ENCODE measurements around the gene FTSJ3.

The FTSJ3 gene

DNA sequence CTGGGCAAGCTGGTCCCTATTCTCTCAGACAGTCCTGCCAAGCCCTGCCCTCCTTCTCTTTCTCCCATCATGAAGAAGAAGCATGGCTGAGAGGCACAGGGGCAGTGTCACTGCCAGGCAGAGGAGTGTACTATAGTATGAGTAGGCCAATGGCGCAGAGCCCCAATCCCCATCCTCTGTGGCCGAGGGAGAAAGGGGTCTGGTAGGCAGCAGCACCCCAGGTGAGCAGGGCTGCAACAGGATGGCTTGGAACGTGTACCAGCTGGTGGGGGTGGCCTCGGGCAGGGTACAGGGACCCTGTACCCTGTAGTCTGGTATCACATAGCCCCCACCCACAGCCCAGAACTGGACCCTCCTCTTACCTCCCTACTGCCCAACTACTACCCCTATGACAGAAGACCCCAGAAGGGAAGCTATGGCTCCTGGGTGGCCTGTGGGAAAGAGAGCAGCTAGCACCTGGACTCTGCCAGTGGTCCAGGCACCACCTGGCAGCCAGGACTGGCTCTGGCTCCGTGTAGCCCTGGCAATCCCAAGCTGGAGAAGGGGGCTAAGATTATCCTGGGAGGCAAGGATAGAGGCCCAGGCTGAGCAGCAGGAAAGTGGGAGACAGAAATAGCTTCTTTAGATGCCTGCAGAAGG, 10.6 kb upstream of the FTSJ3 start:
- Histone ChIP-seq H3K27ac (no peak overlapping the region), H3K4me3 (ENCODE audit: low read depth in 1 of 2, low read length in 1 of 2) (no peak overlapping the region), H3K27me3 (no peaks in the 10 kb centered on the region), H3K36me3 (peaks cover 39% of the 10 kb centered on the region), H3K9me3 (no peaks in the 10 kb centered on the region), H3K4me1 (ENCODE audit: control insufficient read depth in 1 of 2, insufficient read depth in 1 of 2, low read depth in 1 of 2, low read length in 1 of 2) (peaks cover 48% of the 10 kb centered on the region in 2 experiments)
- TF ChIP-seq, protein P1, sequence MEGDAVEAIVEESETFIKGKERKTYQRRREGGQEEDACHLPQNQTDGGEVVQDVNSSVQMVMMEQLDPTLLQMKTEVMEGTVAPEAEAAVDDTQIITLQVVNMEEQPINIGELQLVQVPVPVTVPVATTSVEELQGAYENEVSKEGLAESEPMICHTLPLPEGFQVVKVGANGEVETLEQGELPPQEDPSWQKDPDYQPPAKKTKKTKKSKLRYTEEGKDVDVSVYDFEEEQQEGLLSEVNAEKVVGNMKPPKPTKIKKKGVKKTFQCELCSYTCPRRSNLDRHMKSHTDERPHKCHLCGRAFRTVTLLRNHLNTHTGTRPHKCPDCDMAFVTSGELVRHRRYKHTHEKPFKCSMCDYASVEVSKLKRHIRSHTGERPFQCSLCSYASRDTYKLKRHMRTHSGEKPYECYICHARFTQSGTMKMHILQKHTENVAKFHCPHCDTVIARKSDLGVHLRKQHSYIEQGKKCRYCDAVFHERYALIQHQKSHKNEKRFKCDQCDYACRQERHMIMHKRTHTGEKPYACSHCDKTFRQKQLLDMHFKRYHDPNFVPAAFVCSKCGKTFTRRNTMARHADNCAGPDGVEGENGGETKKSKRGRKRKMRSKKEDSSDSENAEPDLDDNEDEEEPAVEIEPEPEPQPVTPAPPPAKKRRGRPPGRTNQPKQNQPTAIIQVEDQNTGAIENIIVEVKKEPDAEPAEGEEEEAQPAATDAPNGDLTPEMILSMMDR (IDR thresholded peaks at IDR 0.05): no peak

DNA sequence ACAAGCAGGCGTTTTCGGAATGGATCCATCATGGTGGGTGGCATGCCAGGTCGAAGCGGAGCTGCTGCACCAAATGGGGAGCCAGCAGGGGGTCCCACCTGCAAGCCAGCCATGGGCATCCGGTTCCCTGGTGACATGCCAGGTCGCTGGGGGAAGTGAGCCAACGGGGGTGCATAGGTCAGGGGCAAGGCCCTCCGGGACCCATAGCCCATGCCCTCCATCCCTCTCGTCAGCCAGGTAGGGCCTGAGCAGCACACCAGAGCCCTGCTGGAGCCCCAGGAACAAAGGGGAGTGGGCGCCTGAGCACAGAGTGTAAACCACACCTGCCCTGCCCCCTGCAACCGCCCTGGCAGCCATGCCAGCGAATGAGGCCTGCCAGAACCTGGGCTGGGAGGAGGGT, 10.0 kb upstream of the FTSJ3 start:
- Histone ChIP-seq H3K4me3 (ENCODE audit: low read depth in 1 of 2, low read length in 1 of 2) (no peak overlapping the region), H3K9me3 (no peaks in the 10 kb centered on the region), H3K27me3 (no peaks in the 10 kb centered on the region), H3K27ac (no peak overlapping the region), H3K4me1 (ENCODE audit: control insufficient read depth in 1 of 2, insufficient read depth in 1 of 2, low read depth in 1 of 2, low read length in 1 of 2) (peaks cover 46 to 48% of the 10 kb centered on the region in 2 experiments), H3K36me3 (peaks cover 45% of the 10 kb centered on the region)
- TF ChIP-seq, protein P1 (IDR thresholded peaks at IDR 0.05): no peak

DNA sequence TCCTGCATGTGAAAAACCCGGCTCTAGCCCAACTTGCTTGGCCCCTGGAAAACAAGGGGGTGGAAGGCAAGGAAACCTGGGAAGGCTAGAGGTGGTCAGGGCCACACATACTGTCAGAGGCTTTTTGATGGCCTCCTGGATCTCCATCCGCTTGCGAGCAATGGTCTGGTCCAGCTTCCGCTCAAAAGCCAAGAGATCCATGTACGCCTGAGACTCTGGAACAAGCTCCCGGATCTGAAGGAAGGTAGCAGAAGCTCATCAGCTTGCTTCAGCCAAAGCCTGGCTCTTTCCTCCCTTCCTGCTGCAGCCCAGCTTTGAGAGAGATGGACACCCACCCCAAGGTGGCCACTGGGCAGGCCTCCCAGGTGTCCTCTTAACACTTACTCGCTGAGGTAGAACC, 9.3 kb upstream of the FTSJ3 start:
- Histone ChIP-seq H3K27ac (no peak overlapping the region), H3K4me1 (ENCODE audit: control insufficient read depth in 1 of 2, insufficient read depth in 1 of 2, low read depth in 1 of 2, low read length in 1 of 2) (peaks cover 43 to 44% of the 10 kb centered on the region in 2 experiments), H3K9me3 (no peaks in the 10 kb centered on the region), H3K36me3 (peaks cover 52% of the 10 kb centered on the region), H3K27me3 (no peaks in the 10 kb centered on the region), H3K4me3 (ENCODE audit: low read depth in 1 of 2, low read length in 1 of 2) (no peak overlapping the region)
- TF ChIP-seq, protein P1 (IDR thresholded peaks at IDR 0.05): no peak

DNA sequence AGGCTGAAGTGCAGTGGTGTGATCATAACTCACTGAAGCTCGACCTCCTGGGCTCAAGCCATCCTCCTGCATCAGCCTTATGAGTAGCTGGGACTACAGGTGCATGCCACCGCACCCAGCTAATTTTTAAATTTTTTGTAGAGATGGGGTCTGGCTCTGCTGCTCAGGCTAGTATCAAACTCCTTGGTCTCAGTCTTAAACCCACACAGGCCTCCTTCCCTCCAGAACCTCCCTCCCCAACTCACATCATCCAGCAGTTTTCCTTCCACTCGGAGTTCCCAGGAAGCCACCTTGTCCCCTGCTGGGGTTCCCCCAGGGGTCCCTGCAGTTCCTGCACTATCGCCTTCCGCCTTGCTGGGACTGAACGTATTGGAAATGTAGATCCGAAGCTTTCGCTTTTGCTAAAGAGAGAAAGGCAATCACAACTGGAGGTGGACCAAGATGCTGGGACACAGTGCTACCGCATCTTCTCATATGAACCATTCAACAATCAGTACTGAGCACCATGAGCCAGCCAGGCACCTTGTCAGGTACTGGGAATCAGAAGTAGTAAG, 7.8 kb upstream of the FTSJ3 start:
- no peaks in the 10 kb centered on the region for H3K9me3 ChIP-seq
- no peaks in the 10 kb centered on the region for H3K27me3 ChIP-seq
- TF ChIP-seq, protein P1 (IDR thresholded peaks at IDR 0.05): no peak
- no peak overlapping the region for H3K4me3 ChIP-seq (ENCODE audit: low read depth in 1 of 2, low read length in 1 of 2)
- H3K27ac ChIP-seq: peak overlapping the region; percentile 74
- H3K36me3 ChIP-seq: peaks cover 67% of the 10 kb centered on the region
- H3K4me1 ChIP-seq (ENCODE audit: control insufficient read depth in 1 of 2, insufficient read depth in 1 of 2, low read depth in 1 of 2, low read length in 1 of 2): peaks cover 28 to 36% of the 10 kb centered on the region in 2 experiments

DNA sequence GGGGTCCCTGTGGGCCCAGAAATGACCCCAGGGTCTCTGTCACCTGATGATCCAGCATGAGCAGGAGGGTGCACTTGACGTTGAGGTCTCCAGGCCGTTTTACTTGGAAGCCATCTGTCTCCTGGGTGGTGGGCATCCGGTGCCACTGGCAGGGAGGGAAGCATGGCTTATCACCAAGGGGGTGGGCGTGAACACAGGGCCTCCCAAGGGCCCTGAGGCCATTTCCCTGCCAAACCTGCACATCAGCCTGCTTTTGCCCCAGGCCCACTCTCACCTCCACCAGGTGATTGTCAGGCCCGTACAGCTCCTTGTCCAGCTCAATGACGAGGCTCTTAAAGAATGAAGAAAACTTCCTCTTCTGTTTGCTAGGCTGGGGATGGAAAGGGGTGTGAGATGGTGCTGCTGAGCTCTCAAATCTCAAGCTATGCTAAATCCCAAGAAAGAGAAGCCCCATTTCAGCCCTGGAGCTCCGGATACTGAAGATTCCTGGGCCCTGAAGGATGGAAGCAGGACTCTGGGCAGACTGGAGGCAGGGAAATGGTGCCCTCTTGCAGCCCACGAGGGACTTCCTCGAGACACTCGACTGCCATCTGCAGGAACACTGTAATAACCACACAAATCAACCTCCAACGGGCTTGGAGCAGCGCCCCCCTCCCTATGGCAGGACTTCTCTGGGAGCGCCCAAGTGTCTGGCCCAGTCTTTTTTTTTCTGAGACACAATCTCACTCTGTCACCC, 7.1 kb upstream of the FTSJ3 start:
- Histone ChIP-seq H3K4me1 (ENCODE audit: control insufficient read depth in 1 of 2, insufficient read depth in 1 of 2, low read depth in 1 of 2, low read length in 1 of 2) (peaks cover 22 to 31% of the 10 kb centered on the region in 2 experiments), H3K4me3 (ENCODE audit: low read depth in 1 of 2, low read length in 1 of 2) (no peak overlapping the region), H3K36me3 (peaks cover 74% of the 10 kb centered on the region), H3K27ac (peak overlapping the region; percentile 74), H3K9me3 (no peaks in the 10 kb centered on the region), H3K27me3 (no peaks in the 10 kb centered on the region)
- TF ChIP-seq, protein P1 (IDR thresholded peaks at IDR 0.05): peak; percentile 29

Data from neutrophil (primary cell).